K562 (cell line): ENCODE results near the gene SPIN1. TPM values are rescaled to one million over a fixed set of nuclear protein-coding genes. Genes with fewer than 3 reads are reported as not detected.

Experiments used
- BRD4 ChIP-seq: fragments of 200-600 bp; sonication (generic); IDR thresholded peaks from 2 replicates; pipeline ENCODE4 v1.6.1; 2017; ENCODE audit warnings: inconsistent platforms
- CHCHD3 ChIP-seq: fragments of 250-450 bp; sonication (Bioruptor Pico); IDR thresholded peaks from 2 replicates; pipeline ENCODE4 v2.1.2; 2022; ENCODE audit warnings: mild to moderate bottlenecking
- E2F8 ChIP-seq: fragments of 450-650 bp; IDR thresholded peaks from 2 replicates; pipeline ENCODE4 v1.7.1; 2018; ENCODE audit warnings: mild to moderate bottlenecking, low read depth; ENCODE audit not compliant: partially characterized antibody
- E4F1 ChIP-seq: fragments of 250-450 bp; sonication (Bioruptor Pico); IDR thresholded peaks from 2 replicates; pipeline ENCODE4 v1.5.0; 2021; ENCODE audit warnings: mild to moderate bottlenecking, borderline replicate concordance
- HINFP ChIP-seq: fragments of 450-650 bp; conservative IDR thresholded peaks from 2 replicates; pipeline ENCODE4 v1.6.1; 2016; ENCODE audit warnings: missing genetic modification characterization, low read depth, mild to moderate bottlenecking, control low read depth, missing compliant biosample characterization
- ZNF407 ChIP-seq: fragments of 450-650 bp; IDR thresholded peaks from 2 replicates; pipeline ENCODE4 v1.6.1; 2016; ENCODE audit warnings: low read depth
- polyA plus RNA-seq, 8 experiments: library from polyadenylated mRNA; depleted of rRNA in 4 of 8; stranded (reverse) in 5 of 8; unstranded in 3 of 8; fragments of >200 nt; fragmentation: Nextera tagmentation in 2 of 8; fragmentation: Illumina TruSeq in 1 of 8; extraction: Ambion mirVana in 2 of 8; extraction: Trizol in 1 of 8; gene quantifications; 2 replicates each; pipeline versions ENCODE4 v1.2.1 to v1.2.3, GENCODE V29; 2011 to 2014; ENCODE audit warnings: inconsistent platforms in 1 of 8, missing spikeins in 1 of 8
- total RNA-seq, 7 experiments: library from RNA; depleted of rRNA in 6 of 7; stranded (reverse); fragments of >200 nt in 6 of 7; fragmentation: Illumina TruSeq in 2 of 7; extraction: Trizol in 2 of 7; gene quantifications; 2 replicates each; pipeline versions ENCODE4 v1.2.1 to v1.2.3, GENCODE V29; 2011 to 2021; ENCODE audit warnings: low replicate concordance in 1 of 7

The SPIN1 gene
- total and polyA plus RNA-seq, 9 of the 15 experiments (the other 6 are each of a cell fraction or from before 2014, with no cell fraction given) = 7.4 to 25.7 (median 15.6) TPM

- no peak for TF ChIP-seq E2F8
- no peak for TF ChIP-seq BRD4
- TF ChIP-seq ZNF407 = no peak
- no peak for TF ChIP-seq CHCHD3 (CRISPR knock-in tag)
- no peak for TF ChIP-seq HINFP
- TF ChIP-seq E4F1 (CRISPR knock-in tag) = no peak
These were observed 802 bp downstream of the SPIN1 start (continued) for GRCh38 chr9:88388886-88389605.
